ENCODE results near the gene ZNF480.
"Not testable (repeated sequence)": the region's sequence is repeated elsewhere in the genome, so short reads cannot be mapped to it uniquely, and the experiment has no call there.

ZNF480 gene

DNA sequence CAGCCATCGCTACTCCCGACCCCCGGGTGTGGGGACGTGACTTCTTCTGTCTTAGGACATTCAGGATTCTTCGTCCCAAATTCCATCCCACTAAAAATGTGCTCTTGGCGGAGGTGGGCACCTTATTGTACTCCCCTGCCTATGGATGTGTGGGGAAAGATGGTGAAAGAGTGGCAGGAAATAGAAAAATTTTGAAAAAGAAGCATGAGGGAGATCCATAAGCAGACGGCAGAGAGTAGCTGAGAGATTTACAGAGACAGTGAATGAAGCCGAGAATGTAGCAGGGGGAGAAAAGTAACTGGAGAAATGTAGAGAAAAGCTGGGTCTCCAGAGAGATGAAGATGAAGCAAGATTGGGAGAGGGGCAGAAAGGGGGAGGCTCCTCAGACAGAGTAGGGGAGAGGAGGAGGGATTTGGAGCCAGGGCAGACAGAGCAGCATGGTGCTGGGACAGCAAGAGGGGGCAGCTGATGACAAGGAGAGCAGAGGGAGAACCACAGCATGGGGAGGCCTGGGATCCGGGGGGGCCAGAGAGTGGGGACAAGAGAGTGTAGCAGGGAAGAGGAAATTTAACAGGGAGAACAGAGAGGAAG lies 39.9 kb downstream of the ZNF480 start:
- H3K79me1 ChIP-seq (ENCODE audit: low read depth, low read length), result peaks cover 1% of the 10 kb centered on the region
- H3K4ac ChIP-seq (ENCODE audit: low read length), result no peak overlapping the region
- H3K14ac ChIP-seq (ENCODE audit: low read length), result no peak overlapping the region
- H3K36me3 ChIP-seq (replicated peaks in 1 of 2; ENCODE audit: control insufficient read depth in 2 of 2, insufficient read depth in 2 of 2, low read length in 2 of 2), result peaks cover 4 to 31% of the 10 kb centered on the region in 2 donors
- no peak overlapping the region for H2BK12ac ChIP-seq (ENCODE audit: low read length)
- no peak overlapping the region for H3K27ac ChIP-seq (replicated peaks; ENCODE audit: low read length)
- H3K23ac ChIP-seq (ENCODE audit: low read depth, low read length, poor library complexity), result peak overlapping the region; percentile 69
- peaks cover 8 to 41% of the 10 kb centered on the region in 2 donors for H3K9me3 ChIP-seq (replicated peaks in 1 of 2; ENCODE audit: control insufficient read depth in 2 of 2, insufficient read depth in 1 of 2, low read depth in 1 of 2, low read length in 2 of 2)
- H4K91ac ChIP-seq (ENCODE audit: low read depth, low read length, poor library complexity), result no peak overlapping the region
- peak overlapping the region; percentile 74 for H3K4me2 ChIP-seq (ENCODE audit: insufficient read depth, low read length, poor library complexity, severe bottlenecking)
- H2BK120ac ChIP-seq (ENCODE audit: low read depth, low read length), result no peak overlapping the region
- no peaks in the 10 kb centered on the region for H3K27me3 ChIP-seq (ENCODE audit: control insufficient read depth in 3 of 3, insufficient read depth in 3 of 3, low read depth in 1 of 3, low read length in 3 of 3)
- no peak overlapping the region for H3K18ac ChIP-seq (ENCODE audit: low read length)
- WGBS, 2 donors (ENCODE audit: extremely low coverage in 2 of 2, insufficient read length in 2 of 2, insufficient replicate concordance in 1 of 2), result no CpG with 5 or more reads among the region's 9 CpGs
- no peak overlapping the region for H4K8ac ChIP-seq (ENCODE audit: low read depth, low read length)
- H2AFZ ChIP-seq (ENCODE audit: low read length), result peak overlapping the region; percentile 89
- no peak for DNase-seq (ENCODE audit: low spot score)
- H2AK5ac ChIP-seq (ENCODE audit: low read depth, low read length), result peak overlapping the region; percentile 6
- no peak overlapping the region for H2BK5ac ChIP-seq (ENCODE audit: low read length)
- H3K4me3 ChIP-seq (ENCODE audit: low read length in 2 of 2), result peak overlapping the region; percentile 69 to 97
- peak overlapping the region; percentile 56 for H3K9ac ChIP-seq (ENCODE audit: low read depth, low read length, poor library complexity)
- no peak overlapping the region for H2BK15ac ChIP-seq (ENCODE audit: low read length)
- peaks cover 1 to 4% of the 10 kb centered on the region in 2 donors for H3K4me1 ChIP-seq (ENCODE audit: control insufficient read depth in 2 of 2, insufficient read depth in 1 of 2, low read depth in 1 of 2, low read length in 2 of 2)

DNA sequence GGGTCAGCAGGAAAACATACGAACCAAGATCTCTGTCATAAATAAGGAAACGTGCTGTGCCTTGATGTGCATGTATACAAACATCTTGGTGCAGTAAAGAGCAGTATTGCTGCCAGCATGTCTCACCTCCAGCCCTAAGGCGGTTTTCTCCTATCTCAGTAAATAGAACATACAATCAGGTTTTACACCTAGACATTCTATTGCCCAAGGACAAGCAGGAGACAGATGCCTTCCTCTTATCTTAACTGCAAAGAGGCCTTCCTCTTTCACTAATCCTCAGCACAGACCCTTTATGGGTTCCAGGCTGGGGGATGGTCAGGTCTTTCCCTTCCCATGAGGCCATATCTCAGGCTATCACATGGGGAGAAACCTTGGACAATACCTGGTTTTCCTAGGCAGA lies 42.1 kb downstream of the ZNF480 start:
- WGBS, 2 donors (ENCODE audit: extremely low coverage in 2 of 2, insufficient read length in 2 of 2, insufficient replicate concordance in 1 of 2), result no CpG with 5 or more reads among the region's 3 CpGs
- H4K91ac ChIP-seq (ENCODE audit: low read depth, low read length, poor library complexity); H3K79me1 ChIP-seq (ENCODE audit: low read depth, low read length): not testable (repeated sequence)

GRCh38 chr19:52343548-52343947 lies 46.6 kb downstream of the ZNF480 start:
- H3K4me1 ChIP-seq (ENCODE audit: control insufficient read depth in 2 of 2, insufficient read depth in 1 of 2, low read depth in 1 of 2, low read length in 2 of 2), result no peaks in the 10 kb centered on the region
- WGBS, 2 donors (ENCODE audit: extremely low coverage in 2 of 2, insufficient read length in 2 of 2, insufficient replicate concordance in 1 of 2), result no CpG with 5 or more reads among the region's 8 CpGs

More for the DNA sequence above, 42.1 kb downstream of the ZNF480 start:
- not testable (repeated sequence) for H3K27ac ChIP-seq (replicated peaks; ENCODE audit: low read length); H3K9ac ChIP-seq (ENCODE audit: low read depth, low read length, poor library complexity); H3K23ac ChIP-seq (ENCODE audit: low read depth, low read length, poor library complexity); DNase-seq (ENCODE audit: low spot score); H2BK15ac ChIP-seq (ENCODE audit: low read length); H3K4me2 ChIP-seq (ENCODE audit: insufficient read depth, low read length, poor library complexity, severe bottlenecking); H2AK5ac ChIP-seq (ENCODE audit: low read depth, low read length); H3K27me3 ChIP-seq (ENCODE audit: control insufficient read depth in 3 of 3, insufficient read depth in 3 of 3, low read depth in 1 of 3, low read length in 3 of 3); H3K14ac ChIP-seq (ENCODE audit: low read length); H3K18ac ChIP-seq (ENCODE audit: low read length); H2BK12ac ChIP-seq (ENCODE audit: low read length); H2AFZ ChIP-seq (ENCODE audit: low read length); H2BK120ac ChIP-seq (ENCODE audit: low read depth, low read length); H3K4me3 ChIP-seq (ENCODE audit: low read length in 2 of 2); H2BK5ac ChIP-seq (ENCODE audit: low read length); H3K4ac ChIP-seq (ENCODE audit: low read length); H4K8ac ChIP-seq (ENCODE audit: low read depth, low read length); H3K4me1 ChIP-seq (ENCODE audit: control insufficient read depth in 2 of 2, insufficient read depth in 1 of 2, low read depth in 1 of 2, low read length in 2 of 2)
- Histone ChIP-seq H3K9me3 (replicated peaks in 1 of 2; ENCODE audit: control insufficient read depth in 2 of 2, insufficient read depth in 1 of 2, low read depth in 1 of 2, low read length in 2 of 2) (peaks cover 6 to 42% of the 10 kb centered on the region in 2 donors), H3K36me3 (replicated peaks in 1 of 2; ENCODE audit: control insufficient read depth in 2 of 2, insufficient read depth in 2 of 2, low read length in 2 of 2) (peaks cover 4 to 51% of the 10 kb centered on the region in 2 donors)

DNA sequence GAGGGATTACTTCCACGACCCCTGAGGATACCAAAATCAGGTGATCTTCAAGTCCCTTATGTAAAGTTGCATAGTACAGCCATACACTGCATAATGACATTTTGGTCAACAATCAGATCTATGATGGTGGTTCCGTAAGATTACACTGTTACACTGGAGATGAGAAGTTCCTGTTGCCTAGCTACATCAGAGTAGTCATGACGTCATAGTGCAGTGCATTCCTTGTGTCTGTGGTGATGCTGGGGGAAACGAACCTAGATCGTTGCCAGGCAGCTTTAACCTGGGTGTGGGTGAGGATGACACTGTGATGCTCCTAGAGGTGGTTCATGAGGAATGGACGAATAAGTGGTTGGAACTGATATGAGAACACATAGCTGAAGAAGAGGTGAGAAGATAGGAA lies 48.2 kb downstream of the ZNF480 start:
- H2BK12ac ChIP-seq (ENCODE audit: low read length), result no peak overlapping the region
- no peaks in the 10 kb centered on the region for H3K79me1 ChIP-seq (ENCODE audit: low read depth, low read length)
- no peaks in the 10 kb centered on the region for H3K27me3 ChIP-seq (ENCODE audit: control insufficient read depth in 3 of 3, insufficient read depth in 3 of 3, low read depth in 1 of 3, low read length in 3 of 3)
- no peak overlapping the region for H3K27ac ChIP-seq (replicated peaks; ENCODE audit: low read length)
- H2AK5ac ChIP-seq (ENCODE audit: low read depth, low read length), result no peak overlapping the region
- H3K18ac ChIP-seq (ENCODE audit: low read length), result no peak overlapping the region
- no peak overlapping the region for H2BK15ac ChIP-seq (ENCODE audit: low read length)
- no peak overlapping the region for H3K4me3 ChIP-seq (ENCODE audit: low read length in 2 of 2)
- H3K4me1 ChIP-seq (ENCODE audit: control insufficient read depth in 2 of 2, insufficient read depth in 1 of 2, low read depth in 1 of 2, low read length in 2 of 2), result no peaks in the 10 kb centered on the region
- H4K91ac ChIP-seq (ENCODE audit: low read depth, low read length, poor library complexity), result no peak overlapping the region
- H4K8ac ChIP-seq (ENCODE audit: low read depth, low read length), result no peak overlapping the region
- no peak overlapping the region for H3K4me2 ChIP-seq (ENCODE audit: insufficient read depth, low read length, poor library complexity, severe bottlenecking)
- no peak overlapping the region for H2BK5ac ChIP-seq (ENCODE audit: low read length)
- no CpG with 5 or more reads among the region's 6 CpGs for WGBS, 2 donors (ENCODE audit: extremely low coverage in 2 of 2, insufficient read length in 2 of 2, insufficient replicate concordance in 1 of 2)
- H3K9me3 ChIP-seq (replicated peaks in 1 of 2; ENCODE audit: control insufficient read depth in 2 of 2, insufficient read depth in 1 of 2, low read depth in 1 of 2, low read length in 2 of 2), result peaks cover 7 to 64% of the 10 kb centered on the region in 2 donors
- H3K36me3 ChIP-seq (replicated peaks in 1 of 2; ENCODE audit: control insufficient read depth in 2 of 2, insufficient read depth in 2 of 2, low read length in 2 of 2), result peaks cover 18 to 70% of the 10 kb centered on the region in 2 donors
- H3K4ac ChIP-seq (ENCODE audit: low read length), result no peak overlapping the region
- no peak for DNase-seq (ENCODE audit: low spot score)
- H3K14ac ChIP-seq (ENCODE audit: low read length), result no peak overlapping the region
- H2BK120ac ChIP-seq (ENCODE audit: low read depth, low read length), result no peak overlapping the region
- H3K23ac ChIP-seq (ENCODE audit: low read depth, low read length, poor library complexity), result no peak overlapping the region
- H2AFZ ChIP-seq (ENCODE audit: low read length), result no peak overlapping the region
- no peak overlapping the region for H3K9ac ChIP-seq (ENCODE audit: low read depth, low read length, poor library complexity)

More at GRCh38 chr19:52343548-52343947, 46.6 kb downstream of the ZNF480 start:
- no peak overlapping the region for H3K4me3 ChIP-seq (ENCODE audit: low read length in 2 of 2)
- no peak overlapping the region for H2BK12ac ChIP-seq (ENCODE audit: low read length)
- no peaks in the 10 kb centered on the region for H3K27me3 ChIP-seq (ENCODE audit: control insufficient read depth in 3 of 3, insufficient read depth in 3 of 3, low read depth in 1 of 3, low read length in 3 of 3)
- no peak overlapping the region for H2AFZ ChIP-seq (ENCODE audit: low read length)
- no peak overlapping the region for H2BK15ac ChIP-seq (ENCODE audit: low read length)
- H2BK5ac ChIP-seq (ENCODE audit: low read length), result no peak overlapping the region
- H4K8ac ChIP-seq (ENCODE audit: low read depth, low read length), result no peak overlapping the region
- H2AK5ac ChIP-seq (ENCODE audit: low read depth, low read length), result no peak overlapping the region
- H3K9ac ChIP-seq (ENCODE audit: low read depth, low read length, poor library complexity), result no peak overlapping the region
- peaks cover 7 to 52% of the 10 kb centered on the region in 2 donors for H3K9me3 ChIP-seq (replicated peaks in 1 of 2; ENCODE audit: control insufficient read depth in 2 of 2, insufficient read depth in 1 of 2, low read depth in 1 of 2, low read length in 2 of 2)
- H3K79me1 ChIP-seq (ENCODE audit: low read depth, low read length), result no peaks in the 10 kb centered on the region
- no peak overlapping the region for H3K4me2 ChIP-seq (ENCODE audit: insufficient read depth, low read length, poor library complexity, severe bottlenecking)
- no peak overlapping the region for H2BK120ac ChIP-seq (ENCODE audit: low read depth, low read length)
- peaks cover 9 to 64% of the 10 kb centered on the region in 2 donors for H3K36me3 ChIP-seq (replicated peaks in 1 of 2; ENCODE audit: control insufficient read depth in 2 of 2, insufficient read depth in 2 of 2, low read length in 2 of 2)
- no peak overlapping the region for H4K91ac ChIP-seq (ENCODE audit: low read depth, low read length, poor library complexity)
- H3K4ac ChIP-seq (ENCODE audit: low read length), result no peak overlapping the region
- no peak overlapping the region for H3K27ac ChIP-seq (replicated peaks; ENCODE audit: low read length)
- DNase-seq (ENCODE audit: low spot score), result peak; percentile 59
- no peak overlapping the region for H3K14ac ChIP-seq (ENCODE audit: low read length)
- no peak overlapping the region for H3K18ac ChIP-seq (ENCODE audit: low read length)
- H3K23ac ChIP-seq (ENCODE audit: low read depth, low read length, poor library complexity), result no peak overlapping the region
